ENCODE measurements around the gene SOX8.

The SOX8 gene

GRCh38 chr16:989354-989814, 7.8 kb downstream of the SOX8 start:
- DNase-seq: no peak

DNA sequence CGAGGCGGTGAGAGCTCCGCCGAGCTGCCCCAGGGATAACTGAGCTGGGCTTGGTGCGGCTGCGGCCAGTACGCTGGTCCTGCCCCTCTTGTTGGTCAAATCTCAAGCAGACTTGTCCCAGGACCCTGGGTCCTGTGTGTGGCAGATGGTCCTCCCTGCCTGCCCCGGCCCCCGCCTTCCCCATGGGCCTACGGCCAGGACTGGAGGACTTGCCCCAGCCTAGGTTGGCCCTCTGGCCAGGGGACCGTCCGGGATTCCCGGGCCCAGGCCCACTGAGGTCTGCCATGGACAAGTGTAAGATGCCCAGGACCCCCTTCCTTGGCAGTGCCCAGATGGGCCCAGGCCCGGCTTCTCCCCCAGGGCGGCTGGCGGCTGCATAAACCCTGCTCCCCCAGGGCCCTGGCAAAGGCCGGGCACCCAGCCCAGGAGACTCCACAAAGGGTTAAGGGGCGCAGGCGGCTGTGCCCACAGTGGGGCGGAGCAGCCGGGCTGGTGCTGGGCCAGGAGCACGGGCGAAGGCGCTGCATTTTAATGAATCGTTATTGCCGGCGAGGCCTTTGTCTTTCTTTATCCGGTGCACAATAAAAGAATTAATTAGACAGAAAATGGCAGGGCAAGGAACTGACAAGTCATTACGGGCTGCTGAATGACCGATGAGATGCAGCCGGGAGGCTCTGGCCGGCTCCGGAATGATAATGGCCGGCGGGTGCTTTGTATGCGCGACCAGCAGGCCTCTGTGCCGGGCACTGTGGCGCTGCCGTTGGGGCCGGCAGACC, 9.1 kb downstream of the SOX8 start:
- no peak for DNase-seq

GRCh38 chr16:991345-991744, 9.8 kb downstream of the SOX8 start:
- DNase-seq: no peak

GRCh38 chr16:991773-992172, 10.2 kb downstream of the SOX8 start:
- DNase-seq: no peak

DNA sequence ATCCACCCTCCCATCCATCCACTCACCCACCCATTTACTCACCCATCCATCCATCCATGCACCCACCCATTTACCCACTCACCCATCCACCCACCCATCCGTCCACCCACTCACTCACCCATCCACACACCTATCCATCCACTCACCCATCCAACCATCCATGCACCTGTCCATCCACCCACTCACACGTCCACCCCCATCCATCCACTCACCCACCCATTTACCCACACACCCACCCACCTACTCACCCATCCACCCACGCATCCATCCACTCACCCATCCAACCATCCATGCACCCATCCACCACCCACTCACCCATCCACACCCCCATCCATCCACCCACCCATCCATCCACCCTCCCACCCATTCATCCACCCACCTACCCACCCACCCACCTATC, 12.2 kb downstream of the SOX8 start:
- no peak for DNase-seq

DNA sequence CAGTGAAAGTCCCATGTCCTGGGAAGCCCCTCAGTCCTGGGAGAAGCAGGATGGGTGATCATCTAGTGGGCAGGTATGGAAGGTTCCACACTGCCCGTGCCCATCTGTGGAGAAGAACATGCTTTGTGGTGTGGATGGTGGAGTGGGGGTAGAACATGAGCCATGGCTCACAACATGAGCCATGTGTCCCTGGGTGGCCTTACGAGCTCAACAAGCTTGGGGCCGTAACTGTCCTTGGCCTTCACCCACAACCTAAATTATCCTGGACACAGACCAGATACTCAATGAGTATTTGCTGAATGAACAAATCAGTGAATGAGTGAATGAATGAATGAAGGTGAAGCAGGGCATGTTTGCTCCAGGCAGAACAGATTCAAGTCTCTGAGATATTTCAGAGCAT, 13.5 kb downstream of the SOX8 start:
- no peak for DNase-seq

GRCh38 chr16:995783-996182, 14.2 kb downstream of the SOX8 start:
- no peak for DNase-seq

DNA sequence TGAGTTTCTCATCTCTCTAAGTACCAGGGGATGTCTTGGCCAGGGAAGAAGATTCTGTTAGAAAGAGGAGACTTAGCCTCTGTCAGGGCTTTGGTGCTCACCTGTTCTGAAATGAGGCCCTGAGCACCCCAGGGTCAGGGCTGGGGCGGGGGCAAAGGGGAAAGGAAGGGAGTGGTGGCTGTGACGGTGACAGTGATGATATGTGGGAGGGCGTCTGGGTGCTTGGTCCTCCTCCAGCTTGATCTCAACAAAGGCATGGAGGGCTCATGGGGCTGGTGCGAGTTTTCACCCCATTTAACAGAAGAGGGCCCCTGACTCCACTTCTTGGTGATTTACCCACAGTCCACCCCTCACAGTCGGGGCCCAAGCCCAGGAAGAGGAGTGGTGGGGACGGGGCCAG, 15.1 kb downstream of the SOX8 start:
- no peak for DNase-seq

- DNase-seq: peak; percentile 18
Observed at GRCh38 chr16:997440-998051, 16.0 kb downstream of the SOX8 start.

GRCh38 chr16:998211-998610, 16.6 kb downstream of the SOX8 start:
- DNase-seq: no peak

DNA sequence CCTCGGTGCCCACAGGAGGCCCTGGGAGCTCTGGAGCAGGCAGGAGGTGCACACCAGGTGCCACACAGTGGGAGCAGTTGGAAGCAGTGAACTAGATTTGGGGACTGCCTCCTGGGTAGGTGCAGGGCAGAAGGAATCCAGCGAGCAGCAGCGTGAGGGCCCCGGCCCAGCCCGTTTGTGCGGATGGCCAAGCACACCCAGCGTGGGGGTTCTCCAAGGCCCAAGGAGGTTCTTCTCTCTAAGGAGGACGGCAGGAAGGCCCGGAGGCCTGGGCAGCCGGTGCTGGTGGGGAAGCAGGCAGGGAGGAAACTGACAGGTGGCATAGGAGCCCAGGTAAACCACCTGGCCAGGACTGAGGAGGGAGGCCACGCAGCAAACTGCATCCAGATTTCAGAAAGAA, 17.0 kb downstream of the SOX8 start:
- no peak for DNase-seq

GRCh38 chr16:999677-1000076, 18.1 kb downstream of the SOX8 start:
- DNase-seq: no peak

- no peak for DNase-seq
Observed at GRCh38 chr16:1000608-1001007, 19.0 kb downstream of the SOX8 start.

DNA sequence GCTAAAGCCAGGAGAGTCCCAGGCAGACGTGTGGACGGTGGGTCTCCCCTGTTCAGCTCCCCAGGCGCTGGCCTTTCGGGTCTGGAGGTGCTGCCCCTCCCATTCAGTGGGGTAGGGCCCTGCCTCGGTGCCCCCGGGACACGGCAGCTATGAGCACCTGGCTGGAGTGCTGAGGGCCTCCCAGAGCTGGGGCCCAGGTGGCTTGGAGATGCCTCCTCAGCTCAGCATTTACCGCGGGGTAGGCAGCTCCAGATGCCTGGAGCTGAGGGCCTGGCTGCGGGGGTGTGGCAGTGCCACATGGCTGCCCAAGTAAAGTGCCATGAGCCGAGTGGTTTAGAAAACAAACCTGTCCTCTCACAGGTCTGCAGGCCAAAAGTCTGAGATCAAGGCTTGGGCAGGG, 19.5 kb downstream of the SOX8 start:
- DNase-seq: no peak

DNA sequence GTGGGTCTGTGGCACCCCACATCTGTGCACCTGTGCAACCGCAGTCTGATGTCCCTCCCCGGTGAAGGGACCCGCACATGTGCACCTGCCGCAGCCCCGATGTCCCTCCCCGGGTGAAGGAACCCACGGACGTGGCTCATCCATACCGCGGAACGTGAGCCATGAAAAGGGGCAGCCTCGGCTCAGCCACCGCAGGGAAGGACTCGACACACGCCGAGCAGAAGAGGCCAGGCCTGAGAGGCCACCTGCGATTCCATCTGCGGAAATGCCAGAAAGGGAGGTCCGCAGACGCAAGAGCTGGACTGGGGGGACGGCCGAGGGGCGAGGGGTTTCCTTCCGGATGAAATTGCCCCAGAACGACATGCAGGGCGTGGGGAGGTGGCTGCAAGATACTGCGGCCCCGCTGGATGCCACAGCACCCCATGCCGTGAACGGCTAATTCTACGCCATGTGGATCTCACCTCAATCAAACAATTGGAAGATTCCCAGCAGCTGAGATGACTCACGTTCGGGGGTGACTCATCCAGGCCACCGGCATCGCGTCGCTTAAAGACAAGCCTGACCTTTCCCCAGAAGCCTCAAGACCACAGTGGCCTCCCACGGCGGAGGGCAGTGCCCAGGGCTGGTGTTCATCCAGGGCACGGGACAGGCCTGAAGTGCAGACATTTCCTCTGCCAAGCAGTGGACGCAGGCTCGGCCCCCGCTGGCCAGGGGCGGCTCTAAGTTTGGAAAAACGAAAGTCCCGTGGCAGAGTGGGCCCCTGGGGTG, 21.0 kb downstream of the SOX8 start:
- peak; percentile 75 for DNase-seq

GRCh38 chr16:1003391-1004347, 22.1 kb downstream of the SOX8 start:
- peak; percentile 72 for DNase-seq

- DNase-seq: no peak
Observed at GRCh38 chr16:1005286-1005685, 23.7 kb downstream of the SOX8 start.

GRCh38 chr16:1006781-1007180, 25.2 kb downstream of the SOX8 start:
- no peak for DNase-seq

DNA sequence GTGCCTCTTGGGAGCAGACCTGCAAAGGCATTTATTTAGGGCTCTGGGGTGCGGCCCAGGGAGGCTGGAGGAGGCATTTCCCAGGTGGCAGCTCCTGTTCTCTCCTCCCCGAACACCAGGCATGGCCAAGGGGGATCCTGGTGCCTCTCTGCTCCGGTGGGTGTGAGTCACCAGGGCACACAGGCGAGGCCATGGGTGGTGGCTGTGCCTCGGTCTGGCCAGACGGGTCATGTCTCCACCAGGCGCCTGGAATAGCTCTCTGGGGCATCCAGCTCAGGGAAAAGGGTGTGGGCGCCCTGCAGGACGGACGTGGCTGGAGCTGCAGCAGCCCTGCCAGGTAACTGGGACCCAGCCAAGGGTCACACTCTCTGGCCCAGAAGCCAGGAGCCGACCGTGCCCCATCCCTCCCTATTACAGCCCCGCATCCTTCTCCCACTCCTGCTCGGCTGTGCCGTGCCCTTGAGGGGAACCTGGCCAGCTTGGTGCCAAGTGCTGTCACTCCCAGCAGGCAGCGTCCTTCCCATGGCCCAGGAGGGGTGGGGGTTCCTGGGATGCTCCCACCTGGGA, 25.8 kb downstream of the SOX8 start:
- no peak for DNase-seq

DNA sequence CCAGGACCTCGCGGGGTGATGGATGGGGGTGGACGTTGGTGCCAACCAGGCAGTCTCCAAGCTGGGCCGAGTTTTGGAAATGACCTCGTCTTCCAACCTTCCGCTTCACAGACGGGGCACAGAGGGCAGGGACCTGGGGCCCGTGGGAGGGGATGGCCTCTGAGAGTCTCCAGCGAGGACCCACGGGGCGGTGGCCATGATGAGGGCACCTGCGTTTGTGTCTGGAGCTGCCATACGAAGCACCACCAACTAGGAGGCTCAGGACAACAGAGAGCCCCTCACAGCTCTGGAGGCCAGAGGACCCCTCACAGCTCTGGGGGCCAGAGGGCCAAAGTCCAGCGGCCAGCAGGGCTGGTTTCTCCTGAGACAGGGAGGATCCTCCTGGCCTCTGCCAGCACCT, 26.5 kb downstream of the SOX8 start:
- no peak for DNase-seq

DNA sequence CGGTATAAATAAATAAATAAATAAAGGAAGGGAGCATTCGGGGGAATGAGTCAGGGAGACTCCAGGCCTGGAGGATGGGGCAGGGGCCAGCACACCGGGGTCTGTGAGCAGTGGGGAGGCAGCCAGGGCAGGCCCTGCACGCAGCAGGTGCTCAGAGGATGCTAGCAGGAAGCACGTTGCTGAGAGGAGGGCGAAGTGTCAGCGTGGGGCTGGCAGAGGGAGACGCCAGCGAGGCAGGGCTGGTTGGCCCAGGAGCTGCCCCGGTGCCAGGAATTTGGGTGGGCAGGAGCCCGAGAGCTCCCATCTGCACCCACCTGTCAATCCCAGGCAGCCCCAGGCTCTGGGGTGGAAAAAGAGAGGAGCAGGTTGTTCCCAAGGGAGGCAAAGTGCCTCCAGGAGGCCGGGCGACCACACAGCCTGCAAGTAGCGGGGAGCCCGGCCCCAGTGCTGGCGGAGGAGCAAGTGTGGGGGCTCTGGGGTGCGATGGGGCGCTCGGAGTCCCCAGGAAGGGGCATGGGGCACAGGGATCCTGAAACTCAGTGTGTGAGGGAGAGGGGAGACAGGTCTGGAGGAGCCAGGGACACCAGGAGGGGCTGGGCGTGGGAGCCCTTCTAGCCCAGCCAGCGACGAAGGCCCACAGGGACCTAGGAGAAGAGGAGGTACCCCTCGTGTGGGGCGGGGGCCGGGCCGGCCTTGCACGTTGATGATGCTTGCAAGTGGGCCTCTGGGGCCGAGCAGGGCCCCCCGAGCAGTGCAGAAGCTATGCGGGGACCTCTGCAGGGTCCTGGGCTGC, 28.0 kb downstream of the SOX8 start:
- no peak for DNase-seq

GRCh38 chr16:1010251-1010650, 28.7 kb downstream of the SOX8 start:
- DNase-seq: no peak
